HCT116 (cell line): ENCODE results near the gene FRZB. TPM values are rescaled to one million over a fixed set of nuclear protein-coding genes. Genes with fewer than 3 reads are reported as not detected.

Source experiments
- ATAC-seq: fragments of 200-7000 bp; cut with Tn5 transposase; 2 replicates; pipeline ENCODE4 v1.9.1; 2020; ENCODE audit warnings: mild to moderate bottlenecking, moderate library complexity
- BruUV-seq: library from RNA; stranded (reverse); fragments of 400-500 nt; replicated peaks from 2 replicates; lab custom pipeline; 2021; lab: Mats Ljungman, UMichigan
- CTCF ChIA-PET: fragments of 300-600 bp; sonication (Branson Sonifier 250); formaldehyde crosslinking; loops from one replicate; lab custom pipeline; 2021; ENCODE audit warnings: antibody characterized with exemption; lab: Charles Lee
- POLR2A ChIA-PET: fragments of 300-600, 350-600 bp; sonication (Branson Sonifier 250); formaldehyde crosslinking; loops from one replicate; lab custom pipeline; 2021; ENCODE audit warnings: antibody characterized with exemption; lab: Charles Lee
- RAD21 ChIA-PET, 2 experiments: fragments of 300-600 bp; sonication (Branson Sonifier 250); formaldehyde crosslinking; loops; one replicate each; lab custom pipeline; 2023; ENCODE audit warnings: low total read pairs in 2 of 2; ENCODE audit not compliant: uncharacterized antibody in 2 of 2, unreplicated experiment in 2 of 2, low non-redundant PET in 1 of 2; lab: Charles Lee
- DNase-seq: peaks from one replicate; pipeline ENCODE4 v3.0.0-alpha.2; 2010; ENCODE audit warnings: low read depth, low spot score
- H2AFZ ChIP-seq: fragments of 200-600 bp; shearing (Covaris generic), sonication (generic); 2 replicates; pipeline ENCODE4 v1.6.1; 2017; ENCODE audit warnings: low read depth, mixed run types, mixed read lengths, antibody characterized with exemption, low read length; ENCODE audit not compliant: poor library complexity, severe bottlenecking
- H3K27ac ChIP-seq: 2 replicates; pipeline ENCODE4 v1.5.1; 2012; ENCODE audit warnings: low read depth, low read length
- H3K27me3 ChIP-seq: fragments of 200-600 bp; sonication (generic); 2 replicates; pipeline ENCODE4 v1.6.1; 2016; ENCODE audit warnings: mixed run types, low read length, mixed read lengths; ENCODE audit not compliant: insufficient read depth
- H3K36me3 ChIP-seq, 2 experiments: fragments of 200-500 bp in 1 of 2; fragments of 200-600 bp in 1 of 2; sonication (Bioruptor generic) in 1 of 2; sonication (generic) in 1 of 2; 2 replicates each; pipeline versions ENCODE4 v1.5.1 to v1.6.1; 2014 to 2016; ENCODE audit warnings: low read length in 2 of 2, inconsistent platforms in 1 of 2, mixed read lengths in 1 of 2, mixed run types in 1 of 2; ENCODE audit not compliant: insufficient read depth in 2 of 2, control insufficient read depth in 1 of 2
- H3K4me1 ChIP-seq, 2 experiments: fragments of 200-600 bp in 1 of 2; sonication (generic) in 1 of 2; 2 replicates each; pipeline versions ENCODE4 v1.5.1 to v1.6.1; 2012 to 2017; ENCODE audit warnings: low read length in 2 of 2, inconsistent platforms in 1 of 2, mild to moderate bottlenecking in 1 of 2, mixed read lengths in 1 of 2, mixed run types in 1 of 2, moderate library complexity in 1 of 2; ENCODE audit not compliant: insufficient read depth in 2 of 2, control insufficient read depth in 1 of 2
- H3K4me2 ChIP-seq: fragments of 200-600 bp; sonication (generic); 2 replicates; pipeline ENCODE4 v1.6.1; 2017; ENCODE audit warnings: mixed run types, low read length, mixed read lengths
- H3K4me3 ChIP-seq, 2 experiments: fragments of 200-600 bp in 1 of 2; sonication (generic) in 1 of 2; replicated peaks in 1 of 2; 2 replicates each; pipeline ENCODE4 v1.5.1; 2011 to 2016; ENCODE audit warnings: low read length in 2 of 2, control low read depth in 1 of 2, low read depth in 1 of 2, mild to moderate bottlenecking in 1 of 2, mixed read lengths in 1 of 2, mixed run types in 1 of 2
- H3K79me2 ChIP-seq: fragments of 200-600 bp; sonication (generic); 2 replicates; pipeline ENCODE4 v1.6.1; 2017; ENCODE audit warnings: mild to moderate bottlenecking, mixed run types, low read length, moderate library complexity, mixed read lengths; ENCODE audit not compliant: insufficient read depth
- H3K9ac ChIP-seq: fragments of 200-600 bp; sonication (generic); 2 replicates; pipeline ENCODE4 v1.6.1; 2016; ENCODE audit warnings: low read length, mixed read lengths
- H3K9me2 ChIP-seq: fragments of 200-600 bp; sonication (generic), shearing (Covaris generic); 2 replicates; pipeline ENCODE4 v1.6.1; 2017; ENCODE audit warnings: mixed run types, mild to moderate bottlenecking, moderate library complexity; ENCODE audit not compliant: insufficient read depth
- H3K9me3 ChIP-seq, 2 experiments: fragments of 200-500 bp in 1 of 2; fragments of 200-600 bp in 1 of 2; sonication (Bioruptor generic) in 1 of 2; sonication (generic) in 1 of 2; 2 replicates each; pipeline ENCODE4 v1.6.1; 2014 to 2017; ENCODE audit warnings: low read length in 2 of 2, mixed read lengths in 2 of 2, inconsistent platforms in 1 of 2, low read depth in 1 of 2, mild to moderate bottlenecking in 1 of 2, mixed run types in 1 of 2, moderate library complexity in 1 of 2; ENCODE audit not compliant: control insufficient read depth in 1 of 2, insufficient read depth in 1 of 2
- H4K20me1 ChIP-seq: fragments of 200-600 bp; sonication (generic), shearing (Covaris generic); 2 replicates; pipeline ENCODE4 v1.6.1; 2017; ENCODE audit warnings: mixed run types, mild to moderate bottlenecking, moderate library complexity; ENCODE audit not compliant: insufficient read depth
- ATF3 ChIP-seq: IDR thresholded peaks from 2 replicates; pipeline ENCODE4 v1.6.1; 2012
- CEBPB ChIP-seq: IDR thresholded peaks from 2 replicates; pipeline ENCODE4 v1.6.1; 2012; ENCODE audit warnings: low read depth
- EGR1 ChIP-seq: IDR thresholded peaks from 2 replicates; pipeline ENCODE4 v1.6.1; 2012; ENCODE audit warnings: low read depth
- ELF1 ChIP-seq: IDR thresholded peaks from 2 replicates; pipeline ENCODE4 v1.6.1; 2012; ENCODE audit warnings: low read depth, borderline replicate concordance
- EZH2phosphoT487 ChIP-seq: fragments of 200-600 bp; IDR thresholded peaks from 2 replicates; pipeline ENCODE4 v1.6.1; 2018; ENCODE audit warnings: antibody characterized with exemption, borderline replicate concordance
- FOSL1 ChIP-seq: IDR thresholded peaks from 2 replicates; pipeline ENCODE4 v1.6.1; 2012; ENCODE audit warnings: low read depth
- JUND ChIP-seq: IDR thresholded peaks from 2 replicates; pipeline ENCODE4 v1.6.1; 2012
- MAX ChIP-seq: IDR thresholded peaks from 2 replicates; pipeline ENCODE4 v1.6.1; 2012
- POLR2A ChIP-seq: IDR thresholded peaks from 2 replicates; pipeline ENCODE4 v1.7.0; 2011; ENCODE audit warnings: borderline replicate concordance; ENCODE audit not compliant: insufficient read depth, insufficient read length; ENCODE audit errors: extremely low read depth
- POLR2AphosphoS5 ChIP-seq: IDR thresholded peaks from 2 replicates; pipeline ENCODE4 v1.6.1; 2011; ENCODE audit warnings: mild to moderate bottlenecking, low read depth, low read length, moderate library complexity
- RAD21 ChIP-seq: IDR thresholded peaks from 2 replicates; pipeline ENCODE4 v1.6.1; 2012; ENCODE audit warnings: low read depth, mild to moderate bottlenecking
- REST ChIP-seq: IDR thresholded peaks from 2 replicates; pipeline ENCODE4 v1.6.1; 2012; ENCODE audit warnings: low read depth
- SIN3A ChIP-seq: IDR thresholded peaks from 2 replicates; pipeline ENCODE4 v1.6.1; 2012; ENCODE audit warnings: low read depth
- SP1 ChIP-seq: IDR thresholded peaks from 2 replicates; pipeline ENCODE4 v1.6.1; 2012; ENCODE audit warnings: low read depth
- SRF ChIP-seq: IDR thresholded peaks from 2 replicates; pipeline ENCODE4 v1.6.1; 2012; ENCODE audit warnings: low read depth
- ZBTB33 ChIP-seq: IDR thresholded peaks from 2 replicates; pipeline ENCODE4 v1.6.1; 2011; ENCODE audit warnings: mild to moderate bottlenecking, low read length, moderate library complexity; ENCODE audit not compliant: insufficient replicate concordance; ENCODE audit errors: extremely low read depth
- ZFX ChIP-seq: fragments of 450-650 bp; IDR thresholded peaks from 2 replicates; pipeline ENCODE4 v1.6.1; 2017
- intact Hi-C: fragments of 100-400 bp; cut with micrococcal nuclease; formaldehyde crosslinking; loops from 2 replicates; pipeline ENCODE4 v1.10.0; 2022
- total RNA-seq: library from RNA; stranded (reverse); gene quantifications from one replicate; pipeline ENCODE4 v1.2.1, GENCODE V29; 2021; ENCODE audit not compliant: unreplicated experiment

The FRZB gene
- total RNA-seq, 1 experiment from 2014 or later: 0.49 TPM

- intact Hi-C loops: no loop called here
- ChIA-PET POLR2A (no interaction called here), RAD21 (no interaction called here), CTCF (no interaction called here)
- H3K27me3 ChIP-seq: no peaks in the 10 kb centered on the region
- BruUV-seq: no TSS peak
- no peak overlapping the region for H3K4me3 ChIP-seq
- no peak for ATAC-seq
- TF ChIP-seq EGR1 (no peak), RAD21 (no peak), ATF3 (no peak), ZFX (no peak)
- H3K36me3 ChIP-seq: no peaks in the 10 kb centered on the region
- no peaks in the 10 kb centered on the region for H4K20me1 ChIP-seq
- H3K9ac ChIP-seq: no peak overlapping the region
- no peak overlapping the region for H3K27ac ChIP-seq
- no peaks in the 10 kb centered on the region for H3K9me3 ChIP-seq
- no peak overlapping the region for H2AFZ ChIP-seq
- no peaks in the 10 kb centered on the region for H3K79me2 ChIP-seq
- H3K4me1 ChIP-seq: no peaks in the 10 kb centered on the region
- no peak overlapping the region for H3K4me2 ChIP-seq
- no peak for DNase-seq
- no peaks in the 10 kb centered on the region for H3K9me2 ChIP-seq
Observed at GRCh38 chr2:182833084-182833854, 33.2 kb downstream of the FRZB start.

GRCh38 chr2:182831921-182832320, 34.5 kb downstream of the FRZB start:
- Histone ChIP-seq H3K27me3 (no peaks in the 10 kb centered on the region), H3K36me3 (no peaks in the 10 kb centered on the region), H4K20me1 (no peaks in the 10 kb centered on the region), H3K9ac (no peak overlapping the region), H3K9me2 (no peaks in the 10 kb centered on the region), H2AFZ (no peak overlapping the region), H3K4me3 (no peak overlapping the region), H3K27ac (no peak overlapping the region), H3K4me1 (no peaks in the 10 kb centered on the region), H3K79me2 (no peaks in the 10 kb centered on the region), H3K9me3 (no peaks in the 10 kb centered on the region), H3K4me2 (no peak overlapping the region)
- ChIA-PET RAD21 (no interaction called here), POLR2A (no interaction called here), CTCF (no interaction called here)
- DNase-seq (no peak), ATAC-seq (no peak)
- BruUV-seq: no TSS peak
- intact Hi-C loops: no loop called here
- no peak for TF ChIP-seq REST
- no peak for TF ChIP-seq MAX
- no peak for TF ChIP-seq CEBPB
- no peak for TF ChIP-seq ELF1
- TF ChIP-seq EGR1: no peak
- no peak for TF ChIP-seq SIN3A
- TF ChIP-seq SP1: no peak
- TF ChIP-seq ZFX: no peak
- no peak for TF ChIP-seq EZH2phosphoT487
- no peak for TF ChIP-seq FOSL1
- no peak for TF ChIP-seq POLR2A
- no peak for TF ChIP-seq POLR2AphosphoS5
- no peak for TF ChIP-seq SRF
- TF ChIP-seq JUND: no peak
- TF ChIP-seq ZBTB33: no peak
